HG02678 (cell line): Measurements from ENCODE around the gene BARHL2.
A peak's percentile ranks its signal among the peaks of the same experiment; 100 is the strongest.

Experiments used
- ATAC-seq: cut with Tn5 transposase; IDR thresholded peaks from one replicate; pipeline ENCODE4 v1.9.1; 2021; ENCODE audit warnings: mild to moderate bottlenecking, moderate library complexity; ENCODE audit not compliant: unreplicated experiment

The BARHL2 gene

GRCh38 chr1:90724926-90725656 lies 8.0 kb upstream of the BARHL2 start:
- no peak for ATAC-seq

- no peak for ATAC-seq
Observed at GRCh38 chr1:90724361-90724760, 7.3 kb upstream of the BARHL2 start.

- no peak for ATAC-seq
Observed at GRCh38 chr1:90723590-90724108, 6.5 kb upstream of the BARHL2 start.

- no peak for ATAC-seq
Observed at GRCh38 chr1:90722874-90723589, 5.9 kb upstream of the BARHL2 start.

GRCh38 chr1:90721210-90722194 lies 4.4 kb upstream of the BARHL2 start:
- peak; percentile 64 for ATAC-seq

- ATAC-seq: no peak
Observed at GRCh38 chr1:90720145-90720636, 3.1 kb upstream of the BARHL2 start.

GRCh38 chr1:90719330-90720144 lies 2.4 kb upstream of the BARHL2 start:
- no peak for ATAC-seq

- ATAC-seq: no peak
Observed at GRCh38 chr1:90718411-90719329, 1.6 kb upstream of the BARHL2 start.

GRCh38 chr1:90717665-90718410 lies 736 bp upstream of the BARHL2 start:
- ATAC-seq: no peak

- no peak for ATAC-seq
Observed at GRCh38 chr1:90717356-90717664, 208 bp upstream of the BARHL2 start.

GRCh38 chr1:90716243-90716551 lies 905 bp downstream of the BARHL2 start:
- no peak for ATAC-seq

- ATAC-seq: no peak
Observed at GRCh38 chr1:90715309-90715708, 1.8 kb downstream of the BARHL2 start.

GRCh38 chr1:90714521-90714951 lies 2.6 kb downstream of the BARHL2 start:
- ATAC-seq: no peak

- ATAC-seq: no peak
Observed at GRCh38 chr1:90713741-90714509, 3.2 kb downstream of the BARHL2 start.

- no peak for ATAC-seq
Observed at GRCh38 chr1:90712915-90713730, 4.0 kb downstream of the BARHL2 start.

GRCh38 chr1:90712153-90712856 lies 4.8 kb downstream of the BARHL2 start:
- ATAC-seq: no peak
